DND-41 (cell line): ENCODE measurements around the gene PCDHGA12.
"Not testable (repeated sequence)": the region's sequence is repeated elsewhere in the genome, so short reads cannot be mapped to it uniquely, and the experiment has no call there.

Experiments
- EZH2 ChIP-seq: IDR thresholded peaks from 3 replicates; pipeline ENCODE4 v1.6.1; 2012; ENCODE audit warnings: borderline replicate concordance, low read depth, mild to moderate bottlenecking, moderate library complexity, low read length, inconsistent platforms; ENCODE audit not compliant: severe bottlenecking
- TF ChIP-seq, protein P1 (sequence below): IDR thresholded peaks from 2 replicates; pipeline ENCODE4 v1.5.1; 2012; ENCODE audit warnings: borderline replicate concordance, low read length, moderate library complexity, mild to moderate bottlenecking; ENCODE audit not compliant: poor library complexity, severe bottlenecking; ENCODE audit errors: extremely low read depth

- TF ChIP-seq, protein P1, sequence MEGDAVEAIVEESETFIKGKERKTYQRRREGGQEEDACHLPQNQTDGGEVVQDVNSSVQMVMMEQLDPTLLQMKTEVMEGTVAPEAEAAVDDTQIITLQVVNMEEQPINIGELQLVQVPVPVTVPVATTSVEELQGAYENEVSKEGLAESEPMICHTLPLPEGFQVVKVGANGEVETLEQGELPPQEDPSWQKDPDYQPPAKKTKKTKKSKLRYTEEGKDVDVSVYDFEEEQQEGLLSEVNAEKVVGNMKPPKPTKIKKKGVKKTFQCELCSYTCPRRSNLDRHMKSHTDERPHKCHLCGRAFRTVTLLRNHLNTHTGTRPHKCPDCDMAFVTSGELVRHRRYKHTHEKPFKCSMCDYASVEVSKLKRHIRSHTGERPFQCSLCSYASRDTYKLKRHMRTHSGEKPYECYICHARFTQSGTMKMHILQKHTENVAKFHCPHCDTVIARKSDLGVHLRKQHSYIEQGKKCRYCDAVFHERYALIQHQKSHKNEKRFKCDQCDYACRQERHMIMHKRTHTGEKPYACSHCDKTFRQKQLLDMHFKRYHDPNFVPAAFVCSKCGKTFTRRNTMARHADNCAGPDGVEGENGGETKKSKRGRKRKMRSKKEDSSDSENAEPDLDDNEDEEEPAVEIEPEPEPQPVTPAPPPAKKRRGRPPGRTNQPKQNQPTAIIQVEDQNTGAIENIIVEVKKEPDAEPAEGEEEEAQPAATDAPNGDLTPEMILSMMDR = not testable (repeated sequence)
- TF ChIP-seq EZH2 = not testable (repeated sequence)
Observed at GRCh38 chr5:141432726-141433125, 2.4 kb downstream of the PCDHGA12 start.
